ENCODE data around the gene FNDC3B.
"Not testable (repeated sequence)": the region's sequence is repeated elsewhere in the genome, so short reads cannot be mapped to it uniquely, and the experiment has no call there.

Gene FNDC3B

DNA sequence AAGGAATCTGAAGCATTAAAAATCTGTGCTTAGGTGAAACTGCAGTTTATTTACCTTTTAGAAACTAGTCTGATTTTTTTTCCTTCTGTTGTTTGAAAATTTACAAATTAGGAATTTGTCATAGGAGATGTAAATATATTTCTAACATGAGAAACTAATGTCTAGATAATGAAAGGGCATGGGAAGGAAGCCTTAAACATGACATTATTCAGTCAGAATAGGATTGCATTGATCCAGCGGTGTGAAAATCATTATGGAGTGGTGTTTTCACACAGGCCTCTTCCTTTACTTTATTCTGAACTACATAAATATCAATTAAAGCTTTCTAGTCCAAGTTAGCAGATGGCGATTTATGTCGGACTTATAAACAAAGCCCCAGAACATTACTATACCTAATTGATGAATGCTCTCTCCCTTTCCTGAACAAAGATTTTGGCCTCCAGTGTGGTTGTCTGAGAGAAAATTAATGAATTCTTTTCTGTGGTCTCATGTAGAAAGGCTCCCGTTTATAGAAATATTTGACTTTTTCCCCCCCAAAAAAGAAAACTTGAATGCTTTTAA is 37.9 kb downstream of the FNDC3B start:
- DNase-seq = no peak

DNA sequence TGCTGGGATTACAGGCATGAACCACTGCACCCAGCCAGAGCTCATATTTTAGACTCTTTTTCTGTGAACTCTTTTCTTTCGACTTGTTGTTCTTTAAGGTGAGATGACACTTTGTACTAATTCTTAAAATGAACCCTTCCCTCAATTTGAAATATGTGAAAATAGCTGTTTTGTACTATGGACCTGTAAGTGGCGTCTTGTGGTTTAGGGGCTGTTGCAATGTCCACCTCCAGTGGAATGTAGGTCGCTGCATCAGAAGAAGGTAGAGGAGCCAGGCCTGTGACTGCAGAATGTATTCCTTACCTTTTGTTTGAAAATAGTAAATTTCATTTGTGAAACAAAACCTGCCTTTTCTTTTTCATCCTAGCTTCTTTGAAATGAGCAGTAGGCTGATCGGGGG is 38.9 kb downstream of the FNDC3B start:
- DNase-seq = no peak

- DNase-seq = no peak
Observed at GRCh38 chr3:172078721-172079120, 39.3 kb downstream of the FNDC3B start.

DNA sequence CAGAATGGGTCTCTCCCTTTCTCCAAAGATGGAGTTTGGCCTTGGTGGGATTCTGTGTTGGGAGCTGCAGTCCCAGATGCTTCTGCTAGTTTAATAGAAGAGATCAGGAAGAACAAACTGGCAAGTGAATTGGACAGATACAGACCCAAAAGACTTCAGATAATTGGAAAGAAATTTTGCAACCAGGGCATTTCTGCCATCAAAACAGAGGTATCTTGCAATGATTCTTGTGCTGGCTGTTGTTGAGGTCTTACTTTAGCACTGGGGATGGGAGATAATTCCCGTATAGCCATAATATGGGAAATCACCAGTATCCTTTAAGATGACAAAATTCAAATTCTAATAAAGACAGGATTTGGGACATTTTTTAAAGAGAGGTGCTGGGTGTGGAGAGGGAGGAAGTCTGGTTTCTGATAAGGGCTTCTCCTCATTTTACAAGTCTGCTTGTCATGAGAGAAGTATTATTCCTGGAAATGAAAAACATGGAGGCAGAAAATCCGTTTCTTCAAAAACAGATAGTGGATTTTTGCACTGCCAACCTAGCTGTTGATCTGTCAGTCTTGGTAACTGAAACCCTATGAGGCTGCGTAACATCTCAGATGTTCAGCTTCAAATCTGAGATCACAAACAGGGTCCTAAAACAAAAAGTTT is 40.1 kb downstream of the FNDC3B start:
- DNase-seq = peak; percentile 43

- no peak for DNase-seq
Observed at GRCh38 chr3:172080503-172080902, 41.1 kb downstream of the FNDC3B start.

DNA sequence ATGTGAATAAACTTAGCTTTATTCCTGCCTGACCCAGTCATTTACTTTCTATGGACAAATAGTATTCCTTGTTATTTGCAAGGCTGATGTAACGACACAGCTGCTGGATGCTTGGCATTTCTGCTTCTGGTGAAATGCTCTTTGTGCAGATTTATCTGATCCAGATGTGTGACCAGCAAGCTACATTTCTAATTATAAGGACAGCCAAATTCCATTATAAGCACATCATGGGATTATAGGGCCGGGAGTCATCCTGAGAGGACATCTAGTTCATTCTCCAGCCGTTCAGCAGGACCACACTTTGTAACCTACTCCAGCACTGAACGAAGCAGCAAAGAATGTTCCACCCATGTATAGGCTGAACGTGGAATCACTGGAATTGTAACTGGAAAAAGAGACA is 42.9 kb downstream of the FNDC3B start:
- DNase-seq = no peak

DNA sequence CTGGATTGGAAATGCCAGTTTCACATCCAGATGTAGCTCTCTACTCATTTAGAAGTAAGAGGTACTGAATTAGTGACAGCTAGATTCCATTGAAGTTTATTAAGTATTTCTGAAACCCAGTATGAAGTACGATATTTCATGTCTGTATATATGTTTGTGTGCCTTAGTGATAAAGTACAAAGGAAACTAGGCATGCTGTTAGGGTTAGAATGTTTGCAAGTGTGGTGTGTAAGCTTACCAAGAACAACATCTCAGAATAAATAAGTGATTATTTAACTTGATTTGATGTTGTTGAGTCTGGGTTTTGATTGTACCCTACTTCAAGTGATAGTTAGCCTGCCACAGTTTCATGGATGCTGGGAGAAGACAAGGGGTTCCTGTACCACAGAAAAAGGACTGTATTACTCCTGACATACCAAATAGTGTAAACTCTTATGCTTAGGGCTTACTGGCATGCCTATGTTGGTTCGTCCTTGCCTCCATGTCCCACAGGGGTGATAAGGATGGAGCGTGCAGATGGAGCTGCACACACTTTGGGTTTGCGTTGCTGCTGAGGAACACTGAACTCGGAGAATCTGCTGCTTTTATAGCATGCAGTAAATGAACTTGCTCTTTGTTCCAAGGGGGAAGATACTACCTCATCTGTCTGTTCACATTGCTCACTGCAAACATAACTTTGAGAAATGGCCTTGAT is 43.6 kb downstream of the FNDC3B start:
- DNase-seq = no peak

GRCh38 chr3:172083995-172084409 is 44.6 kb downstream of the FNDC3B start:
- no peak for DNase-seq

GRCh38 chr3:172084871-172085556 is 45.6 kb downstream of the FNDC3B start:
- no peak for DNase-seq

- DNase-seq = no peak
Observed at GRCh38 chr3:172085557-172085895, 46.1 kb downstream of the FNDC3B start.

- no peak for DNase-seq
Observed at GRCh38 chr3:172086071-172086470, 46.7 kb downstream of the FNDC3B start.

- DNase-seq = no peak
Observed at GRCh38 chr3:172087198-172087597, 47.8 kb downstream of the FNDC3B start.

- peak; percentile 48 for DNase-seq
Observed at GRCh38 chr3:172087602-172088580, 48.5 kb downstream of the FNDC3B start.

- no peak for DNase-seq
Observed at GRCh38 chr3:172089250-172089649, 49.9 kb downstream of the FNDC3B start.

- no peak for DNase-seq
Observed at GRCh38 chr3:172090035-172090434, 50.7 kb downstream of the FNDC3B start.

DNA sequence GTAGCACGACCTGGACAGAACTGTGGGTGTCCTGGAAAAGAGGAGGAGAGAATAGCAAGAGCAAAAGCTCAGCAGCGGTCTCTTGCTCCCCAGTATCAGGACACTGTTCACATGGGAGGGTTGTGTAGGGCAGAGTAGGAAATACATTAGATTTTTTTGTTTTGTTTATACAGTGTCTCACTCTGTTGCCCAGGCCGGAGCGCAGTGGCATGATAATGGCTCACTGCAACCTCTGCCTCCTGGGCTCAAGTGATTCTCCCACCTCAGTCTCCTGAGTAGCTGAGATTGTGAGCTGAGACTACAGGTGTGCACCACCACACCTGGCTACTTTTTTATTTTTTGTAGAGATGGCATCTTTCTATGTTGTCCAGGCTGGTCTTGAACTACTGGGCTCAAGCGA is 53.3 kb downstream of the FNDC3B start:
- DNase-seq = no peak

DNA sequence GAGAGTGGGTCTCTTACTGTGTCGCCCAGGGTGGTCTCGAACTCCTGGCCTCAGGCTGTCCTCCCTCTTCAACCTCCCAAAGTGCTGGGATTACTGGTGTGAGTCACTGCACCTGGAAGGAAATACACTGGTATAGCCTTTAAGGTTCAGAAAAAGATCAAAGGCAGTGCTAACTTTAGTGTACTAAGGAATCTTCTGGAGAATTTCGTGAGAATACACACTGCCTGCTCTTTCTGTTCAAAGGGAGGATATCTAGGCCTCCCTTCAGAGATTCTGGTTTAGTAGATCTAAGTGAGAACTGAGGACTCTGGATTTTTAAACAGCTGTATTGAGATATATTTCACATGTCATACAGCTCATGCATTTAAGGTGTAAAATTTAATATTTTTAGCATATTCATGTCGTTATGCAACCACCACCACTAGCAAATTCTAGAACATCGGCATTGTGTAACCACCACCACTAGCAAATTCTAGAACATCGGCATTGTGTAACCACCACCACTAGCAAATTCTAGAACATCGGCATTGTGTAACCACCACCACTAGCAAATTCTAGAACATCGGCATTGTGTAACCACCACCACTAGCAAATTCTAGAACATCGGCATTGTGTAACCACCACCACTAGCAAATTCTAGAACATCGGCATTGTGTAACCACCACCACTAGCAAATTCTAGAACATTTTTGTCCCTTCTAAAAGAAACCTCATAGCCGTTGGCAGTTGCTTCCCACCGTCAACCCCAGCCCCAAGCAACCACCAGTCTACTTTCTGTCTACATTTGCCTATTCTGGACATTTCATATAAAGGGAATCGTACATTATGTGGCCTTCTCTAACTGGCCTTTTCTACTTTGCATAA is 54.4 kb downstream of the FNDC3B start:
- not testable (repeated sequence) for DNase-seq

DNA sequence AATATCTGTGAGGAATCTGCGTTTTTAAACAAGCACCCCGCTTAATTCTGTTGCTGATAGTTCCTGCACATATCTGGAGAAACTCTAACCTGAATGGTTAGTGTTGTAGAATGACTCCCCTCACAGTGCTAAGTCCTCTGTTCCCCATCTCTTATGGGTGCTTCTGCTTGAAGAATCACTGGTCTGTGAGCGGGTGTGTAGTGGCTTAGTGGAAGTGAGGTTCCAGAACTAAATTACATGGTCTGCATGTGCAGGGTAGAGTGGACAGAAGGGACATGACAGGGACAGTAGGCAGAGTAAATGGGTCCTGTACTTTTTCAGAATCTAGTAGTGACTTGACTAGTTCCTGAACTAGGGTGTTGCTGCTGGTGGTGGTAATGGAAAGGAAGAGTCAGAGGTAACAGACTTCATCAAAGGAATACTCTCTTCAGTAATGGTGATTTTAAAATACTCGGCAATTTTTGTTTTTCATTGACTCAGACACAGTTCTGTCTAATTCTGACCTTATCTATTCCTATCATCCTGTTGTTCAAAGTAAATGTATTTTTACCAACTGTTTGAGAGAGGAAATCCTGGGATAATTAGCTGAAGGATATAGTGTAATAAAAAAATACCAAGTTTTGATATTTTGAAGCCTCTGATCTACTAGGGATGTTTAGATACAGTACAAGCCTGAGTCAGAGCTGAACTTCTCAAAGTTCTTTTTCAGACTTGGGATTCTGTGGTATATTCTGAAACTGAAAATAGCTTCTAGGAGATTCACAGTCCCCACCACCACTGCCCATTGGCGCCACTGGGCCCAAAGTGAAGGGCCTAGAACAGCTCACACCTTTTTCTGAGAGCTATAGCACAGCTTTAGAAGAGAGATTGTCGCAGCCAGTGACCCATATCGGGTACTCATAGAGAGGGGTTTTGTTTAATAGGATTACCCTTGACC is 55.5 kb downstream of the FNDC3B start:
- DNase-seq = no peak

- peak; percentile 76 for DNase-seq
Observed at GRCh38 chr3:172096881-172097420, 57.6 kb downstream of the FNDC3B start.

DNA sequence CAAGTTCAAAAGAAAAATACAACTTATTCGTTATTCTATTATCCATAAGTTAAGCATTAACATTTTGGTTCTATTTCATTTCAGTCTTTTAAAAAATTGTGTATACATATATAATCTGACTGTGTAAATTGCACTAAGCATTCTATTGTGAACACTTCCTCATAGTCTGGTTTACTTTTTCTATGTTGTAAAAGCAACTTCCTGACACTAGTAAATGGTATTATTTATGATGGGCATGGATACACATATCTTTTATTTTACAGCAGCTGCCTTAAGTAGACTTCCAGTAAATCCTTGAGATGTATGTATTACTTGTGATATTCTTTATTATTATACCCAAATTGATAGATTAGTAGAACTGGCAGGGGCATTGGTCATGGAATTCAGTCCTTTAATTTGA is 58.2 kb downstream of the FNDC3B start:
- no peak for DNase-seq

Measured in hematopoietic multipotent progenitor cell treated with erythropoietin and hydrocortisone succinate and interleukin-3 and kit ligand, for 4 days (in vitro differentiated cells).